K562 (cell line): ENCODE results near the gene OR2T11. TPM values are rescaled to one million over a fixed set of nuclear protein-coding genes. Genes with fewer than 3 reads are reported as not detected.

Source experiments
- ASH1L ChIP-seq: fragments of 450-650 bp; IDR thresholded peaks from 2 replicates; pipeline ENCODE4 v1.6.1; 2018; ENCODE audit warnings: borderline replicate concordance, mild to moderate bottlenecking, low read depth; ENCODE audit not compliant: partially characterized antibody
- CBFA2T3 ChIP-seq: fragments of 450-650 bp; IDR thresholded peaks from 2 replicates; pipeline ENCODE4 v1.6.1; 2017
- NCOA1 ChIP-seq: fragments of 450-650 bp; IDR thresholded peaks from 2 replicates; pipeline ENCODE4 v1.6.1; 2016; ENCODE audit warnings: low read depth
- NR4A1 ChIP-seq, 2 experiments: fragments of 250-450 bp in 1 of 2; fragments of 450-650 bp in 1 of 2; sonication (Bioruptor Pico) in 1 of 2; IDR thresholded peaks; 2 replicates each; pipeline versions ENCODE4 v1.4.0 to v1.6.1; 2016 to 2020; ENCODE audit warnings: mild to moderate bottlenecking in 2 of 2, missing compliant biosample characterization in 1 of 2, missing genetic modification characterization in 1 of 2, moderate library complexity in 1 of 2
- RFX5 ChIP-seq: IDR thresholded peaks from 2 replicates; pipeline ENCODE4 v1.6.1; 2011; ENCODE audit warnings: low read depth, mild to moderate bottlenecking, improper control_type of control experiment, low read length
- SMAD1 ChIP-seq: fragments of 150-350 bp; IDR thresholded peaks from 2 replicates; pipeline ENCODE4 v1.6.1; 2014; ENCODE audit warnings: low read length, low read depth; ENCODE audit not compliant: partially characterized antibody
- SMC3 ChIP-seq: conservative IDR thresholded peaks from 2 replicates; pipeline ENCODE4 v1.6.1; 2011; ENCODE audit warnings: low read depth, low read length, improper control_type of control experiment; ENCODE audit not compliant: insufficient read depth
- ZC3H8 ChIP-seq: fragments of 450-650 bp; IDR thresholded peaks from 2 replicates; pipeline ENCODE4 v1.6.1; 2017
- ZNF143 ChIP-seq: sonication (generic); formaldehyde crosslinking; IDR thresholded peaks from 2 replicates; pipeline ENCODE4 v1.9.0; 2022; ENCODE audit warnings: mild to moderate bottlenecking, missing genetic modification reagents
- polyA plus RNA-seq, 8 experiments: library from polyadenylated mRNA; depleted of rRNA in 4 of 8; stranded (reverse) in 5 of 8; unstranded in 3 of 8; fragments of >200 nt; fragmentation: Nextera tagmentation in 2 of 8; fragmentation: Illumina TruSeq in 1 of 8; extraction: Ambion mirVana in 2 of 8; extraction: Trizol in 1 of 8; gene quantifications; 2 replicates each; pipeline versions ENCODE4 v1.2.1 to v1.2.3, GENCODE V29; 2011 to 2014; ENCODE audit warnings: inconsistent platforms in 1 of 8, missing spikeins in 1 of 8
- total RNA-seq, 7 experiments: library from RNA; depleted of rRNA in 6 of 7; stranded (reverse); fragments of >200 nt in 6 of 7; fragmentation: Illumina TruSeq in 2 of 7; extraction: Trizol in 2 of 7; gene quantifications; 2 replicates each; pipeline versions ENCODE4 v1.2.1 to v1.2.3, GENCODE V29; 2011 to 2021; ENCODE audit warnings: low replicate concordance in 1 of 7
- TF ChIP-seq, protein P1 (sequence below): fragments of 250-450 bp; sonication (Bioruptor Pico); IDR thresholded peaks from 2 replicates; pipeline ENCODE4 v1.8.0; 2021; ENCODE audit warnings: mild to moderate bottlenecking, moderate library complexity
- TF ChIP-seq, protein P2 (sequence below), 2 experiments: fragments of 450-650 bp; IDR thresholded peaks; 2 replicates each; pipeline ENCODE4 v1.6.1; 2016
- TF ChIP-seq, protein P3 (sequence below), 2 experiments: fragments of 450-650 bp in 1 of 2; IDR thresholded peaks; 2 replicates each; pipeline ENCODE4 v1.6.1; 2011 to 2017; ENCODE audit warnings: low read depth in 2 of 2, antibody characterized with exemption in 1 of 2, borderline replicate concordance in 1 of 2, low read length in 1 of 2, mild to moderate bottlenecking in 1 of 2, mixed read lengths in 1 of 2; ENCODE audit not compliant: control insufficient read depth in 1 of 2
- TF ChIP-seq, protein P4 (sequence below): sonication (generic); formaldehyde crosslinking; IDR thresholded peaks from 2 replicates; pipeline ENCODE4 v1.4.0; 2020; ENCODE audit warnings: mild to moderate bottlenecking, missing genetic modification reagents
- TF ChIP-seq, protein P5 (sequence below): fragments of 450-650 bp; IDR thresholded peaks from 2 replicates; pipeline ENCODE4 v1.6.1; 2016; ENCODE audit warnings: missing biosample characterization, missing genetic modification characterization
- TF ChIP-seq, protein P6 (sequence below): fragments of 250-450 bp; sonication (Bioruptor Pico); IDR thresholded peaks from 2 replicates; pipeline ENCODE4 v1.8.0; 2022; ENCODE audit warnings: moderate library complexity, mild to moderate bottlenecking, inconsistent platforms

Gene OR2T11
- total and polyA plus RNA-seq, 9 of the 15 experiments (the other 6 are each of a cell fraction or from before 2014, with no cell fraction given): not detected

DNA sequence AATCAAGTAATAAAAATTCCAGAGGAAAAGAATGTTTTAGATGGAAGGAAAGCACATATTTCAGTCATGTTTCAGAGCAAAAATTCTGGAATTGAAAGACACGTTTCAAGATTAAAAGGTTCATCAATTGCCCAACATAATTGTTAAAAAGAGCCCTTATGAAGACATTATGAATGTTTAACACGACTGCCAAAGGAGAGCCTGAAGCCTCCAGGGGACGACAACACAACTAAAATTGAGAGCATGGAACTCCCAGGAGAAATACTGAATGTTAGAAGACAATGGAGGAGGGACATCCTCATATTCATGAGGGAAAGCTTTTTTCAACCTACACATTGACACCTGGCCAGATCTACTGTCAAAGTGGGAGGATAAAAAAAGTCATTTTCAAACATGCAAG, 16.0 kb downstream of the OR2T11 start (continued):
- TF ChIP-seq, protein P1, sequence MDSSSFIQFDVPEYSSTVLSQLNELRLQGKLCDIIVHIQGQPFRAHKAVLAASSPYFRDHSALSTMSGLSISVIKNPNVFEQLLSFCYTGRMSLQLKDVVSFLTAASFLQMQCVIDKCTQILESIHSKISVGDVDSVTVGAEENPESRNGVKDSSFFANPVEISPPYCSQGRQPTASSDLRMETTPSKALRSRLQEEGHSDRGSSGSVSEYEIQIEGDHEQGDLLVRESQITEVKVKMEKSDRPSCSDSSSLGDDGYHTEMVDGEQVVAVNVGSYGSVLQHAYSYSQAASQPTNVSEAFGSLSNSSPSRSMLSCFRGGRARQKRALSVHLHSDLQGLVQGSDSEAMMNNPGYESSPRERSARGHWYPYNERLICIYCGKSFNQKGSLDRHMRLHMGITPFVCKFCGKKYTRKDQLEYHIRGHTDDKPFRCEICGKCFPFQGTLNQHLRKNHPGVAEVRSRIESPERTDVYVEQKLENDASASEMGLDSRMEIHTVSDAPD (CRISPR knock-in tag): no peak
- TF ChIP-seq, protein P2, sequence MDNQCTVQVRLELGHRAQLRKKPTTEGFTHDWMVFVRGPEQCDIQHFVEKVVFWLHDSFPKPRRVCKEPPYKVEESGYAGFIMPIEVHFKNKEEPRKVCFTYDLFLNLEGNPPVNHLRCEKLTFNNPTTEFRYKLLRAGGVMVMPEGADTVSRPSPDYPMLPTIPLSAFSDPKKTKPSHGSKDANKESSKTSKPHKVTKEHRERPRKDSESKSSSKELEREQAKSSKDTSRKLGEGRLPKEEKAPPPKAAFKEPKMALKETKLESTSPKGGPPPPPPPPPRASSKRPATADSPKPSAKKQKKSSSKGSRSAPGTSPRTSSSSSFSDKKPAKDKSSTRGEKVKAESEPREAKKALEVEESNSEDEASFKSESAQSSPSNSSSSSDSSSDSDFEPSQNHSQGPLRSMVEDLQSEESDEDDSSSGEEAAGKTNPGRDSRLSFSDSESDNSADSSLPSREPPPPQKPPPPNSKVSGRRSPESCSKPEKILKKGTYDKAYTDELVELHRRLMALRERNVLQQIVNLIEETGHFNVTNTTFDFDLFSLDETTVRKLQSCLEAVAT (IDR thresholded peaks at IDR 0.05): no peak
- TF ChIP-seq, protein P3, sequence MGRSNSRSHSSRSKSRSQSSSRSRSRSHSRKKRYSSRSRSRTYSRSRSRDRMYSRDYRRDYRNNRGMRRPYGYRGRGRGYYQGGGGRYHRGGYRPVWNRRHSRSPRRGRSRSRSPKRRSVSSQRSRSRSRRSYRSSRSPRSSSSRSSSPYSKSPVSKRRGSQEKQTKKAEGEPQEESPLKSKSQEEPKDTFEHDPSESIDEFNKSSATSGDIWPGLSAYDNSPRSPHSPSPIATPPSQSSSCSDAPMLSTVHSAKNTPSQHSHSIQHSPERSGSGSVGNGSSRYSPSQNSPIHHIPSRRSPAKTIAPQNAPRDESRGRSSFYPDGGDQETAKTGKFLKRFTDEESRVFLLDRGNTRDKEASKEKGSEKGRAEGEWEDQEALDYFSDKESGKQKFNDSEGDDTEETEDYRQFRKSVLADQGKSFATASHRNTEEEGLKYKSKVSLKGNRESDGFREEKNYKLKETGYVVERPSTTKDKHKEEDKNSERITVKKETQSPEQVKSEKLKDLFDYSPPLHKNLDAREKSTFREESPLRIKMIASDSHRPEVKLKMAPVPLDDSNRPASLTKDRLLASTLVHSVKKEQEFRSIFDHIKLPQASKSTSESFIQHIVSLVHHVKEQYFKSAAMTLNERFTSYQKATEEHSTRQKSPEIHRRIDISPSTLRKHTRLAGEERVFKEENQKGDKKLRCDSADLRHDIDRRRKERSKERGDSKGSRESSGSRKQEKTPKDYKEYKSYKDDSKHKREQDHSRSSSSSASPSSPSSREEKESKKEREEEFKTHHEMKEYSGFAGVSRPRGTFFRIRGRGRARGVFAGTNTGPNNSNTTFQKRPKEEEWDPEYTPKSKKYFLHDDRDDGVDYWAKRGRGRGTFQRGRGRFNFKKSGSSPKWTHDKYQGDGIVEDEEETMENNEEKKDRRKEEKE (IDR thresholded peaks at IDR 0.05; ENCODE audit: borderline replicate concordance in 1 of 2, control insufficient read depth in 1 of 2, low read depth in 2 of 2, low read length in 1 of 2): no peak
- TF ChIP-seq SMAD1 (no peak), ZC3H8 (no peak), RFX5 (no peak), ZNF143 (CRISPR knock-in tag) (no peak), SMC3 (0 out of 2 replicates have a peak, but pooled peaks have one; percentile 19), ASH1L (no peak), NR4A1 (CRISPR knock-in tag; IDR thresholded peaks at IDR 0.05) (no peak), NR4A1 (tag; IDR thresholded peaks at IDR 0.05) (no peak), CBFA2T3 (no peak), NCOA1 (no peak)
- TF ChIP-seq, protein P4, sequence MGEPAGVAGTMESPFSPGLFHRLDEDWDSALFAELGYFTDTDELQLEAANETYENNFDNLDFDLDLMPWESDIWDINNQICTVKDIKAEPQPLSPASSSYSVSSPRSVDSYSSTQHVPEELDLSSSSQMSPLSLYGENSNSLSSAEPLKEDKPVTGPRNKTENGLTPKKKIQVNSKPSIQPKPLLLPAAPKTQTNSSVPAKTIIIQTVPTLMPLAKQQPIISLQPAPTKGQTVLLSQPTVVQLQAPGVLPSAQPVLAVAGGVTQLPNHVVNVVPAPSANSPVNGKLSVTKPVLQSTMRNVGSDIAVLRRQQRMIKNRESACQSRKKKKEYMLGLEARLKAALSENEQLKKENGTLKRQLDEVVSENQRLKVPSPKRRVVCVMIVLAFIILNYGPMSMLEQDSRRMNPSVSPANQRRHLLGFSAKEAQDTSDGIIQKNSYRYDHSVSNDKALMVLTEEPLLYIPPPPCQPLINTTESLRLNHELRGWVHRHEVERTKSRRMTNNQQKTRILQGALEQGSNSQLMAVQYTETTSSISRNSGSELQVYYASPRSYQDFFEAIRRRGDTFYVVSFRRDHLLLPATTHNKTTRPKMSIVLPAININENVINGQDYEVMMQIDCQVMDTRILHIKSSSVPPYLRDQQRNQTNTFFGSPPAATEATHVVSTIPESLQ (CRISPR knock-in tag): no peak
- TF ChIP-seq, protein P5, sequence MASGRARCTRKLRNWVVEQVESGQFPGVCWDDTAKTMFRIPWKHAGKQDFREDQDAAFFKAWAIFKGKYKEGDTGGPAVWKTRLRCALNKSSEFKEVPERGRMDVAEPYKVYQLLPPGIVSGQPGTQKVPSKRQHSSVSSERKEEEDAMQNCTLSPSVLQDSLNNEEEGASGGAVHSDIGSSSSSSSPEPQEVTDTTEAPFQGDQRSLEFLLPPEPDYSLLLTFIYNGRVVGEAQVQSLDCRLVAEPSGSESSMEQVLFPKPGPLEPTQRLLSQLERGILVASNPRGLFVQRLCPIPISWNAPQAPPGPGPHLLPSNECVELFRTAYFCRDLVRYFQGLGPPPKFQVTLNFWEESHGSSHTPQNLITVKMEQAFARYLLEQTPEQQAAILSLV (tag): no peak
- TF ChIP-seq, protein P6, sequence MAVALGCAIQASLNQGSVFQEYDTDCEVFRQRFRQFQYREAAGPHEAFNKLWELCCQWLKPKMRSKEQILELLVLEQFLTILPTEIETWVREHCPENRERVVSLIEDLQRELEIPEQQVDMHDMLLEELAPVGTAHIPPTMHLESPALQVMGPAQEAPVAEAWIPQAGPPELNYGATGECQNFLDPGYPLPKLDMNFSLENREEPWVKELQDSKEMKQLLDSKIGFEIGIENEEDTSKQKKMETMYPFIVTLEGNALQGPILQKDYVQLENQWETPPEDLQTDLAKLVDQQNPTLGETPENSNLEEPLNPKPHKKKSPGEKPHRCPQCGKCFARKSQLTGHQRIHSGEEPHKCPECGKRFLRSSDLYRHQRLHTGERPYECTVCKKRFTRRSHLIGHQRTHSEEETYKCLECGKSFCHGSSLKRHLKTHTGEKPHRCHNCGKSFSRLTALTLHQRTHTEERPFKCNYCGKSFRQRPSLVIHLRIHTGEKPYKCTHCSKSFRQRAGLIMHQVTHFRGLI: no peak
